Posterior cingulate gyrus (tissue), 11 donors: Measurements from ENCODE around the gene CDH4.

ENCODE experiments used
- DNase-seq, 10 donors: peaks; one replicate each; pipeline versions ENCODE4 v3.0.0 to v3.0.0-alpha.2; 2020 to 2021; ENCODE audit warnings: mixed read lengths in 3 of 10
- intact Hi-C: fragments of 100-400 bp; cut with DNase I; formaldehyde crosslinking; loops from one replicate; pipeline ENCODE4 v1.15.1; 2023

CDH4 gene

GRCh38 chr20:61620174-61620573, 368.1 kb downstream of the CDH4 start:
- intact Hi-C loops: no loop called here
- DNase-seq: no peak

- intact Hi-C loops: no loop called here
- peak in 4 of 10 donors; percentile 36 to 66 (median 43) for DNase-seq
Observed at GRCh38 chr20:61621035-61621730, 369.1 kb downstream of the CDH4 start.

GRCh38 chr20:61621852-61622251, 369.8 kb downstream of the CDH4 start:
- intact Hi-C loops: no loop called here
- DNase-seq: peak in 2 of 10 donors; percentile 24 to 56

GRCh38 chr20:61623451-61623850, 371.4 kb downstream of the CDH4 start:
- peak in 2 of 10 donors; percentile 15 to 19 for DNase-seq
- intact Hi-C loops: no loop called here

- DNase-seq: no peak
- intact Hi-C loops: no loop called here
Observed at GRCh38 chr20:61625246-61625645, 373.2 kb downstream of the CDH4 start.

GRCh38 chr20:61626412-61626811, 374.4 kb downstream of the CDH4 start:
- intact Hi-C loops: no loop called here
- DNase-seq: peak in 2 of 10 donors; percentile 39 to 52

GRCh38 chr20:61627791-61628415, 375.8 kb downstream of the CDH4 start:
- intact Hi-C loops: no loop called here
- peak in 3 of 10 donors; percentile 14 to 73 (median 71) for DNase-seq

- intact Hi-C loops: no loop called here
- peak in 3 of 10 donors; percentile 24 to 85 (median 75) for DNase-seq
Observed at GRCh38 chr20:61628480-61628879, 376.4 kb downstream of the CDH4 start.

- intact Hi-C loops: no loop called here
- peak in 9 of 10 donors; percentile 22 to 95 (median 62) for DNase-seq
Observed at GRCh38 chr20:61628901-61629601, 377.0 kb downstream of the CDH4 start.

- DNase-seq: peak in 3 of 10 donors; percentile 26 to 77 (median 62)
- intact Hi-C loops: no loop called here
Observed at GRCh38 chr20:61629602-61630390, 377.7 kb downstream of the CDH4 start.

- peak in 2 of 10 donors; percentile 14 to 72 for DNase-seq
- intact Hi-C loops: no loop called here
Observed at GRCh38 chr20:61630391-61630650, 378.3 kb downstream of the CDH4 start.

GRCh38 chr20:61630816-61631215, 378.8 kb downstream of the CDH4 start:
- intact Hi-C loops: no loop called here
- peak in 2 of 10 donors; percentile 22 to 35 for DNase-seq

- DNase-seq: peak in 3 of 10 donors; percentile 22 to 77 (median 47)
- intact Hi-C loops: no loop called here
Observed at GRCh38 chr20:61631751-61632150, 379.7 kb downstream of the CDH4 start.

- DNase-seq: no peak
Observed at GRCh38 chr20:61633004-61633403, 380.9 kb downstream of the CDH4 start.

GRCh38 chr20:61634376-61635145, 382.5 kb downstream of the CDH4 start:
- intact Hi-C loops: no loop called here
- peak in 3 of 10 donors; percentile 21 to 59 (median 53) for DNase-seq

More at GRCh38 chr20:61633004-61633403, 380.9 kb downstream of the CDH4 start:
- intact Hi-C loops: no loop called here

- DNase-seq: peak in 3 of 10 donors; percentile 22 to 71 (median 60)
- intact Hi-C loops: no loop called here
Observed at GRCh38 chr20:61635721-61636455, 383.8 kb downstream of the CDH4 start.

GRCh38 chr20:61636531-61637116, 384.6 kb downstream of the CDH4 start:
- intact Hi-C loops: no loop called here
- DNase-seq: peak in 3 of 10 donors; percentile 22 to 61 (median 39)

GRCh38 chr20:61638802-61639585, 386.9 kb downstream of the CDH4 start:
- DNase-seq: peak in 2 of 10 donors; percentile 7 to 19
- intact Hi-C loops: no loop called here
